HL-60/S4 treated with retinoic acid at 250 ng/mL for 4 days and 3 days (cell line): ENCODE results near the gene ELMOD1.

Source experiments
- in situ Hi-C: fragments of 300-500 bp; cut with MboI; formaldehyde crosslinking; loops from 2 replicates; pipeline ENCODE4 v1.7.0; 2022; ENCODE audit warnings: low sequenced_read_pairs

Gene ELMOD1

DNA sequence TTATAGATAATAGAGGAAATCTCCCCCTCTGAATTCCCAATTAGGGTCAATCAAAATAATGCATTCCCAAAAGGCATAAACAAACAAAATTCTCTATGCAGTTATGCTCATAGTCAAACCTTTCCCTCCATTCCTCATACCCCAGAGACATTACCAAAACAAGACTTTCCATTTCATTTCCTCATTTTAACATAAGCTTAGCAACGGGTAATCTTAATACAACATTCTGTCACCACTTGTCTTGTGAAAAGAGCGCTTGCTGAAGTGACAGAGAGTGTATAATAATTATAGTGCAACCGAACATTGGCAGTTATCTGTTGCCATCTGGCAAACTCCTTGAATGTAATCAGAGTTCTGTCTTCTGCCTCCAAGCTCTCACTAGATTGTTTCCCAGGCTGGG, 122.1 kb downstream of the ELMOD1 start:
- in situ Hi-C loops, result no loop called here
